ENCODE measurements around the gene STUM.

Gene STUM

DNA sequence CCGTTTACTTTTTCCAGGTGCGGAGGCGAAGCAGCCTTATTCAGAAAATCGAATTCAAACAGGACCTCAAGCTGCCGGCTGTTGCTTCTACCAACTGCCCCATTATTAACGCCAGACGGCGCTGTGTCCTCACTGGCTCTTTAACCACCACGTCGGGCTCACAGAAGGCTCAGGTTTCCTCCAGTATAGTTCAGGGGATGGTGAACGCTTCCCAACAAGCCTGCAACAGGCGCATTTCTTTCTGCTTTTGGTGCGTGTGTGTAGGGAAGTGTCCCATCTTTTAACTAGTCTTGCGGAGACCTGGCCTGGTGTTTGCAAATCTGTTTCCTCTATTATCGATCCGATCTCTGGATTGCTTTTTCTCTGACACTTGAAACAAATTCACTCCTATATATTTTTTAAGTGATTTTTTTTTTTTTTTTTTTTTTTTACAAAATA, 791 bp upstream of the STUM start:
- no peak overlapping the region for H3K4me3 ChIP-seq (ENCODE audit: low read depth in 1 of 2, low read length in 2 of 2)
- no peaks in the 10 kb centered on the region for H3K9me3 ChIP-seq (ENCODE audit: control insufficient read depth in 1 of 2, low read length in 2 of 2)
- no peaks in the 10 kb centered on the region for H3K36me3 ChIP-seq (ENCODE audit: control insufficient read depth in 1 of 2, insufficient read depth in 2 of 2, low read length in 2 of 2)
- H3K9ac ChIP-seq (ENCODE audit: low read depth in 1 of 2, low read length in 2 of 2) = no peak overlapping the region
- H3K27me3 ChIP-seq (ENCODE audit: control insufficient read depth in 1 of 2, insufficient read depth in 2 of 2, low read length in 2 of 2) = peaks cover 7 to 8% of the 10 kb centered on the region in 2 donors
- H3K27ac ChIP-seq (ENCODE audit: low read depth, low read length) = no peak overlapping the region
- peaks cover 26 to 34% of the 10 kb centered on the region in 2 donors for H3K4me1 ChIP-seq (ENCODE audit: control insufficient read depth in 1 of 2, insufficient read depth in 2 of 2, low read length in 2 of 2)

DNA sequence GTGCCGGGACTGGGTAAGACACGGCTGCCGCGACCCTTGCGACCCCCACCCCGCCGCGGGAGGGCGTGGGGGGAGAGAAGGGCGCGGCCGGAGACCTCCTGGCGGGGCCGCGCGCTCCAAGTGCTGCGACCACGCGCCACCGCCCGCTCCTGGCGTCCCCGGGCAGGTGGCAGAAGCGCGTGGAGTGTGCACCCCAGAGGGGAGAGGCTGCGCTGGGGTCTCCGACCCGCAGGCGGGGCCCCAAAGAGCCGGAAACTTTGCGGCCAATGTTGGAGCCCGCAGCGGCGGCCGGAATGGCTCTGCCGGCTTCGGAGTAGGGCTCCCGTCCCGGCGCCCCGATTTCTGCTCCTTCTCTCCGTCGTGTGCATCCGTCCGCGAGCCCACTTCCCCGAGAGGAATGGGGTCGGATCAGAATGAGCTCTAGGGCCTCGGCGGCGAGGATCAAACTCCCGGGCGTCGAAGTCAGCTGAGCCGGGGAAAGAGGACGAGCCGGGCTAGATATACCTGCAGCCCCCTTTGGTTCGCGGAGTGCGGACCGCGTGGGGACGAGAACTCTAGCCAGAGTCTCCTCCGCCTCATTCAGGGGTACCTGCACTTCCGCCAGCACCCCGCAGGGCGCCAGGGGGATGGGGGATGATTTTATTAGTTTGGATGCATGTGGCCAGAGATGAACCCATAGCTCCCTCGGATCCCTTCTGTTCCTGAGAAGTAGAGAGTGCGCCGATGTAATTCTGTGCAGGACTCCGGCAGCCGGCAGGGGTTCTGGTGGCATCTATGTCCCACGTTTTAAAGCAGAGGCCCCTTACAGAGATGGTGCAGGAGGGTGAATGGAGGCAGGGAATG, 751 bp downstream of the STUM start:
- Histone ChIP-seq H3K36me3 (ENCODE audit: control insufficient read depth in 1 of 2, insufficient read depth in 2 of 2, low read length in 2 of 2) (no peaks in the 10 kb centered on the region), H3K9ac (ENCODE audit: low read depth in 1 of 2, low read length in 2 of 2) (no peak overlapping the region), H3K27me3 (ENCODE audit: control insufficient read depth in 1 of 2, insufficient read depth in 2 of 2, low read length in 2 of 2) (peaks cover 7 to 12% of the 10 kb centered on the region in 2 donors), H3K4me1 (ENCODE audit: control insufficient read depth in 1 of 2, insufficient read depth in 2 of 2, low read length in 2 of 2) (peaks cover 26 to 31% of the 10 kb centered on the region in 2 donors), H3K9me3 (ENCODE audit: control insufficient read depth in 1 of 2, low read length in 2 of 2) (no peaks in the 10 kb centered on the region), H3K4me3 (ENCODE audit: low read depth in 1 of 2, low read length in 2 of 2) (peak overlapping the region; percentile 46 to 60), H3K27ac (ENCODE audit: low read depth, low read length) (no peak overlapping the region)

DNA sequence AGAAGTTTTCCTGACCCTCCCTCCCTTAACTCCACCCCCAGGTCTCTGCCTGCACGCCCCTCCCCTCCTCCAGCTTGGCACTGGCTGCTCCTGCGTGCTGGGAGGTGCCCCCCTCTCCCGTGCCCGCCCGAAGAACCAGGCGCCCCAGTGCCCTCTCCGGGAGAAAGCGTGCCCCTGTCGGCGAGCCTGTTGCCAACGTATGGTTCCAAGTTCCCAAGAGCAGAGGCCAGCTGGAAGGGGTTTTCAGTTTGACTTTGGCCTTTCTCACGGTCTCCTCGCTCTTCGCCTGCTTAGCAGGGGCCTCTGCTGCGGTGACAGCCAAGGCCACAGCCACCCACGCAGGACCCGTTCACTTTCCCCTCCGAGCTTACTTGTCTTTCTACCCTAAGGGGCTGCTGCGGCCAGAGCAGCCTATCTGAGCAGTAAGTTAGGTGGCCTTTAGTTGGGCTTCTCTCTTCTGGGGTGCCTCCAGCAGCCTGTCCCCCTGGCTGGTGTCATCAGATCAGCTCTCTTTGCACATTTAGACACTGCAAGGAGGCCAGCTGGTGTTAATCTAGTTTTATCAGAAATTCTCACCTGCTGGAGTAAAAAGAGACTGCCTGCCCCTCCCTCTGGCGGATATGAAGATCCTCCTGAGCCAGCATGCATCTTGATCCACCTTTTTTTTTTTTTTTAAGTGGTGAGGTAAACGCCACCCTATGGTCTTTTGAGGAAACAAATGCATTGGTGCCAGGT, 1.5 kb downstream of the STUM start:
- Histone ChIP-seq H3K4me1 (ENCODE audit: control insufficient read depth in 1 of 2, insufficient read depth in 2 of 2, low read length in 2 of 2) (peaks cover 26 to 31% of the 10 kb centered on the region in 2 donors), H3K9me3 (ENCODE audit: control insufficient read depth in 1 of 2, low read length in 2 of 2) (no peaks in the 10 kb centered on the region), H3K27ac (ENCODE audit: low read depth, low read length) (no peak overlapping the region), H3K9ac (ENCODE audit: low read depth in 1 of 2, low read length in 2 of 2) (peak overlapping the region in 1 of 2 donors; percentile 32), H3K36me3 (ENCODE audit: control insufficient read depth in 1 of 2, insufficient read depth in 2 of 2, low read length in 2 of 2) (no peaks in the 10 kb centered on the region), H3K27me3 (ENCODE audit: control insufficient read depth in 1 of 2, insufficient read depth in 2 of 2, low read length in 2 of 2) (peaks cover 7 to 12% of the 10 kb centered on the region in 2 donors), H3K4me3 (ENCODE audit: low read depth in 1 of 2, low read length in 2 of 2) (peak overlapping the region; percentile 46 to 60)

DNA sequence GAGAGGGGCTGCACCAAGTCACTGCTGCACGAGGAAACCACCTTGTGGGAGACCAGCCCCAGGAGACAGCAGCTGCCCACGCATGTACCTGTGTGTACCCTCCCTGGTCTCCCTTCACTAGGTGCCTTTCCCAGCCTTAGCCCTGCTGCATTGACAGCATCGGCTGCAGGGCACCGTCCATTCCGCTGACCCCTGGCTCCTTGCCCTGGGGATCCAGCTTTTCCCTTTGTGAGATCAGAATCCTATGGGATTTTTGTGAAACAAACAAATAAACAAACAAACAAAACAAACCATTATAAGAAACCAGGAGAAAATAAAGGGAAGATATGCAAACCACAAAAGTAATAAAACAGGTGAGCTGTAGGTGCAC, 2.1 kb downstream of the STUM start:
- Histone ChIP-seq H3K36me3 (ENCODE audit: control insufficient read depth in 1 of 2, insufficient read depth in 2 of 2, low read length in 2 of 2) (no peaks in the 10 kb centered on the region), H3K4me3 (ENCODE audit: low read depth in 1 of 2, low read length in 2 of 2) (no peak overlapping the region), H3K27ac (ENCODE audit: low read depth, low read length) (no peak overlapping the region), H3K9ac (ENCODE audit: low read depth in 1 of 2, low read length in 2 of 2) (no peak overlapping the region), H3K4me1 (ENCODE audit: control insufficient read depth in 1 of 2, insufficient read depth in 2 of 2, low read length in 2 of 2) (peaks cover 26 to 31% of the 10 kb centered on the region in 2 donors), H3K9me3 (ENCODE audit: control insufficient read depth in 1 of 2, low read length in 2 of 2) (no peaks in the 10 kb centered on the region), H3K27me3 (ENCODE audit: control insufficient read depth in 1 of 2, insufficient read depth in 2 of 2, low read length in 2 of 2) (peaks cover 7 to 12% of the 10 kb centered on the region in 2 donors)

DNA sequence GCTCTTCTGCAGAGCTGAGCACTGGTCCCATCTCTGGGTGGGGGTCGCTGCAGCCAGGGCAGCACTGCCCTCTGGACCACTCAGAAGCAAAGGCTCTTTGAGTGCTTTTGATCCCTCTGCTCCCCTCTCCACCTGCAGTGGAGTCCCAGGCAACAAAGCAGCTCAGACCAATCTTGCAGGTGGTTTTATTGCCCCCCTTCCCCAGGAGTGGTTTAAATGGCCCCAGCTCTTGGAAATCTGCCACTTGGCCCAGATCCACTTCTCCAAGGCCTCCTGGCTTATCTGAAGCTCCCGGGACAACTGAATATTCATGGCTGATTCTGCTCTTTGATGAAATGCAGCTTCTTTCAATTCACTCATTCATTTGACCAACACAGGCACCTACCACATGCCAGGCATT, 2.7 kb downstream of the STUM start:
- Histone ChIP-seq H3K36me3 (ENCODE audit: control insufficient read depth in 1 of 2, insufficient read depth in 2 of 2, low read length in 2 of 2) (no peaks in the 10 kb centered on the region), H3K27ac (ENCODE audit: low read depth, low read length) (no peak overlapping the region), H3K4me1 (ENCODE audit: control insufficient read depth in 1 of 2, insufficient read depth in 2 of 2, low read length in 2 of 2) (peaks cover 26 to 31% of the 10 kb centered on the region in 2 donors), H3K27me3 (ENCODE audit: control insufficient read depth in 1 of 2, insufficient read depth in 2 of 2, low read length in 2 of 2) (peaks cover 10% of the 10 kb centered on the region in 2 donors), H3K9ac (ENCODE audit: low read depth in 1 of 2, low read length in 2 of 2) (no peak overlapping the region), H3K9me3 (ENCODE audit: control insufficient read depth in 1 of 2, low read length in 2 of 2) (no peaks in the 10 kb centered on the region), H3K4me3 (ENCODE audit: low read depth in 1 of 2, low read length in 2 of 2) (no peak overlapping the region)

DNA sequence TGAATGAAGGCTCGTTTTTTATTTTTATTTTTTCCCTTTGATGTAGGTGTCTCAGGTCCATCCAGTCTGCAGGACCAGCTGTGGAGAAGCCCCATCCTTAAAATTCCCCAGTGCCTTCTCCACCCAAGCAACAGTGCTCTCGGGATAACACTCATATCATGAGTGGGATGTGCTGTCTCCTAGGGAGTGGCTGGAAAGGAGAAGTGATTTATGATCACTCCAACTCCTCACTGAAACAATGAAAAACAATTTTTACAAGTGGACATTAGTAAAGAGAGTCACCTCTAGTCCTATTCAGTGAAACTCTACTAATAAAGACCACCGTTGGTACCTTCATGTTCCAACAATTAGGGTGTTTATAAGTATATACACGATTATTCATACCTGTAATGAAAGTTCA, 3.5 kb downstream of the STUM start:
- no peaks in the 10 kb centered on the region for H3K9me3 ChIP-seq (ENCODE audit: control insufficient read depth in 1 of 2, low read length in 2 of 2)
- H3K9ac ChIP-seq (ENCODE audit: low read depth in 1 of 2, low read length in 2 of 2) = no peak overlapping the region
- H3K4me1 ChIP-seq (ENCODE audit: control insufficient read depth in 1 of 2, insufficient read depth in 2 of 2, low read length in 2 of 2) = peaks cover 26 to 31% of the 10 kb centered on the region in 2 donors
- H3K4me3 ChIP-seq (ENCODE audit: low read depth in 1 of 2, low read length in 2 of 2) = no peak overlapping the region
- H3K27ac ChIP-seq (ENCODE audit: low read depth, low read length) = no peak overlapping the region
- H3K36me3 ChIP-seq (ENCODE audit: control insufficient read depth in 1 of 2, insufficient read depth in 2 of 2, low read length in 2 of 2) = no peaks in the 10 kb centered on the region
- peaks cover 7 to 11% of the 10 kb centered on the region in 2 donors for H3K27me3 ChIP-seq (ENCODE audit: control insufficient read depth in 1 of 2, insufficient read depth in 2 of 2, low read length in 2 of 2)

DNA sequence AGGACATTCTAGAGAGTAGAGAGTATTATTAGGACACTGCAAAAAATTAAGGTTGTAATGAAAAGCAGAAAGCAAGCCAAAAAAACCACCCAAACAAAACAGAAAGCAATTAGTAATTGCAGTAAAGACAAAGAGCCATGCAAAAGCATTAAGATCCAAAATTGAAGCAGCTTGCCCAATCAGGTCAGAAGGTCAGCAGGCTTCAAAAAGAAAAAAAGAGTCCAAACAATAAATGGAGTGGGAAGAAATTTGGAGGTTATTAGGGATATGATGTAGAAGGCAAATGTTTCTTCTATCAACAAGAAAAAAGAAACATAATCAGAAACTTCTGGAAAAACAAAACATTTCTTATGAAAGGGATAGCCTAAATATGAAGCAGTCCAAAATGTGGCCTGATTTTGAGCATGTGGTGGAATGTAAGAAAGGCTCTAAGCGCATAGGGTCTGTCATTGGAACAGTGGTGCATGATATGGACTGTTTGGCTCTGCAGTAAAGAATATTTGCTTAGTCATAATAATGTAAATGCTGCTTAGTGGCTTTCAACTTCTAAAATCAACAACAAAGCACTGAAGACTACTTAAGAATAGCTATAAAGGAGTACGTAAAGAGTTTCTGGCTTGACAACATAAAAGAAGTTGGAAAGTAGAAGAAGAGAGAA, 4.8 kb downstream of the STUM start:
- no peak overlapping the region for H3K27ac ChIP-seq (ENCODE audit: low read depth, low read length)
- H3K27me3 ChIP-seq (ENCODE audit: control insufficient read depth in 1 of 2, insufficient read depth in 2 of 2, low read length in 2 of 2) = peaks cover 7 to 11% of the 10 kb centered on the region in 2 donors
- H3K4me3 ChIP-seq (ENCODE audit: low read depth in 1 of 2, low read length in 2 of 2) = no peak overlapping the region
- H3K36me3 ChIP-seq (ENCODE audit: control insufficient read depth in 1 of 2, insufficient read depth in 2 of 2, low read length in 2 of 2) = no peaks in the 10 kb centered on the region
- H3K4me1 ChIP-seq (ENCODE audit: control insufficient read depth in 1 of 2, insufficient read depth in 2 of 2, low read length in 2 of 2) = peaks cover 26 to 27% of the 10 kb centered on the region in 2 donors
- no peaks in the 10 kb centered on the region for H3K9me3 ChIP-seq (ENCODE audit: control insufficient read depth in 1 of 2, low read length in 2 of 2)
- H3K9ac ChIP-seq (ENCODE audit: low read depth in 1 of 2, low read length in 2 of 2) = no peak overlapping the region

DNA sequence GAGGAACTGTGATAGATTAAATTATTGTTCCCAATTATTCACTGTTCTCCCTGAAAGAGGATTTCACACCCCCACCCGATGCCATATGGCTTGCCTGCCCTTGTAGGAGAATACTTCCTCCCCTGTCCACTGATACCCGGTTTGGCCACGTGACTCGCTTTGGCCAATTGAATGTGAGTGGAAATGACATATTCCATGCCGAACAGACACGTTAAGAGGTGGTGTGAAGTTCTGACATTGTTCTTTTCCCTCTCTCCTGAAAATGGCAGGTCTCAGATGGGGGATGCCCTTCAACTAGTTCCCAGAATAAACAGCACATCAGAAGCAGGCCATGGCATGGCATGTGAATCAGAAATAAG, 5.3 kb downstream of the STUM start:
- H3K4me1 ChIP-seq (ENCODE audit: control insufficient read depth in 1 of 2, insufficient read depth in 2 of 2, low read length in 2 of 2) = peaks cover 26 to 27% of the 10 kb centered on the region in 2 donors
- no peak overlapping the region for H3K27ac ChIP-seq (ENCODE audit: low read depth, low read length)
- no peaks in the 10 kb centered on the region for H3K36me3 ChIP-seq (ENCODE audit: control insufficient read depth in 1 of 2, insufficient read depth in 2 of 2, low read length in 2 of 2)
- H3K9ac ChIP-seq (ENCODE audit: low read depth in 1 of 2, low read length in 2 of 2) = no peak overlapping the region
- H3K4me3 ChIP-seq (ENCODE audit: low read depth in 1 of 2, low read length in 2 of 2) = no peak overlapping the region
- H3K27me3 ChIP-seq (ENCODE audit: control insufficient read depth in 1 of 2, insufficient read depth in 2 of 2, low read length in 2 of 2) = peaks cover 7 to 11% of the 10 kb centered on the region in 2 donors
- H3K9me3 ChIP-seq (ENCODE audit: control insufficient read depth in 1 of 2, low read length in 2 of 2) = no peaks in the 10 kb centered on the region

DNA sequence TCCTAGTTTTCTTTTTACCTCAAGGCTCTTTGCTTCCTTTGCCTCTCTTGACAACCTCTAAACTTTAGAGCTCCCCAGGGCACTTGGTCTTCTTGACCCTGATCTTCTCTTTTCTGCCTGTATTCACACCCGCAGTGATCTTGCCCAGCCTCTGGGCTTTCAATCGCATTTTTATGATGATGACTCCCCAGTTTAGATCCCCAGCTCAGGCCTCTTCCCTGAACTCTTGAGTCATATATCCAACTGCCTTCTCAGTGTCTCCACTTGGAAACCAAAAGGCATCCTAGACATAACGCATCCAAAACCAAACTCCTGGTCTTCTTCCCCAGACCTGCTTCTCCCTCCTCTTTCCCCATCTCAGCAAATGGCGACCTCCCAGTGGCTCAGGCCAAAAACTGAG, 6.5 kb downstream of the STUM start:
- H3K9me3 ChIP-seq (ENCODE audit: control insufficient read depth in 1 of 2, low read length in 2 of 2) = no peaks in the 10 kb centered on the region
- H3K4me3 ChIP-seq (ENCODE audit: low read depth in 1 of 2, low read length in 2 of 2) = no peak overlapping the region
- peaks cover 3 to 11% of the 10 kb centered on the region in 2 donors for H3K27me3 ChIP-seq (ENCODE audit: control insufficient read depth in 1 of 2, insufficient read depth in 2 of 2, low read length in 2 of 2)
- no peak overlapping the region for H3K9ac ChIP-seq (ENCODE audit: low read depth in 1 of 2, low read length in 2 of 2)
- H3K36me3 ChIP-seq (ENCODE audit: control insufficient read depth in 1 of 2, insufficient read depth in 2 of 2, low read length in 2 of 2) = no peaks in the 10 kb centered on the region
- H3K27ac ChIP-seq (ENCODE audit: low read depth, low read length) = no peak overlapping the region
- peaks cover 15% of the 10 kb centered on the region in 2 donors for H3K4me1 ChIP-seq (ENCODE audit: control insufficient read depth in 1 of 2, insufficient read depth in 2 of 2, low read length in 2 of 2)

DNA sequence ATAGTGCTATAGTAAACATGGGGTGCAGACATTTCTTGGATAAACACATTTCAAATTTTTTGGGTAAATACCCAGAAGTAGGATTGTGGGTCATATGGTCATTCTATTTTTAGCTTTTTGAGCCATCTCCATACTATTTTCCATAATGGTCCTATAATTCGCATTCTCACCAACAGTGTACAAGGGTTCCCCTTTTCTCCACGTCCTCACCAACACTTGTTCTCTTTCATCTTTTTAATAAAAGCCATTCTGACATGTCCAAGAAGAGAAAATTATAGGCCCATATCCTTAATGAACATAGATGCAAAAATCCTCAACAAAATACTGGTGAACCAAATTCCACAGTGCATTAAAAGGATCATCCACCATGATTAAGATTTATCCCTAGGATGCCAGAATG, 8.9 kb downstream of the STUM start:
- H3K9ac ChIP-seq (ENCODE audit: low read depth in 1 of 2, low read length in 2 of 2) = no peak overlapping the region
- H3K9me3 ChIP-seq (ENCODE audit: control insufficient read depth in 1 of 2, low read length in 2 of 2) = no peaks in the 10 kb centered on the region
- peaks cover 3 to 4% of the 10 kb centered on the region in 2 donors for H3K27me3 ChIP-seq (ENCODE audit: control insufficient read depth in 1 of 2, insufficient read depth in 2 of 2, low read length in 2 of 2)
- H3K4me3 ChIP-seq (ENCODE audit: low read depth in 1 of 2, low read length in 2 of 2) = no peak overlapping the region
- no peaks in the 10 kb centered on the region for H3K4me1 ChIP-seq (ENCODE audit: control insufficient read depth in 1 of 2, insufficient read depth in 2 of 2, low read length in 2 of 2)
- no peak overlapping the region for H3K27ac ChIP-seq (ENCODE audit: low read depth, low read length)
- H3K36me3 ChIP-seq (ENCODE audit: control insufficient read depth in 1 of 2, insufficient read depth in 2 of 2, low read length in 2 of 2) = no peaks in the 10 kb centered on the region

Data from duodenal mucosa (tissue), 2 donors.